Measurements from ENCODE around the gene RB1.

GRCh38 chr13:48404952-48405351 lies 101.4 kb downstream of the RB1 start:
- TF ChIP-seq POLR2AphosphoS5 (IDR thresholded peaks at IDR 0.05; ENCODE audit: low read depth, low read length) (no peak), REST (IDR thresholded peaks at IDR 0.05; ENCODE audit: insufficient read depth in 1 of 2, low read depth in 2 of 2, low read length in 2 of 2) (no peak), TAF1 (IDR thresholded peaks at IDR 0.05; ENCODE audit: borderline replicate concordance, insufficient read depth, low read length) (no peak), SIN3A (IDR thresholded peaks at IDR 0.05; ENCODE audit: borderline replicate concordance, insufficient read depth, low read length) (no peak), FOXP2 (optimal IDR thresholded peaks at IDR 0.05; ENCODE audit: borderline replicate concordance, extremely low read depth, extremely low read length, insufficient read depth) (no peak)

Measured in PFSK-1 (cell line).